Dedifferentiated amniotic fluid mesenchymal stem cell (primary cell): ENCODE measurements around the gene ATP8A2.

Experiments used
- DNase-seq: peaks from one replicate; pipeline ENCODE4 v3.0.0-alpha.2; 2016; ENCODE audit errors: extremely low spot score

ATP8A2 gene

DNA sequence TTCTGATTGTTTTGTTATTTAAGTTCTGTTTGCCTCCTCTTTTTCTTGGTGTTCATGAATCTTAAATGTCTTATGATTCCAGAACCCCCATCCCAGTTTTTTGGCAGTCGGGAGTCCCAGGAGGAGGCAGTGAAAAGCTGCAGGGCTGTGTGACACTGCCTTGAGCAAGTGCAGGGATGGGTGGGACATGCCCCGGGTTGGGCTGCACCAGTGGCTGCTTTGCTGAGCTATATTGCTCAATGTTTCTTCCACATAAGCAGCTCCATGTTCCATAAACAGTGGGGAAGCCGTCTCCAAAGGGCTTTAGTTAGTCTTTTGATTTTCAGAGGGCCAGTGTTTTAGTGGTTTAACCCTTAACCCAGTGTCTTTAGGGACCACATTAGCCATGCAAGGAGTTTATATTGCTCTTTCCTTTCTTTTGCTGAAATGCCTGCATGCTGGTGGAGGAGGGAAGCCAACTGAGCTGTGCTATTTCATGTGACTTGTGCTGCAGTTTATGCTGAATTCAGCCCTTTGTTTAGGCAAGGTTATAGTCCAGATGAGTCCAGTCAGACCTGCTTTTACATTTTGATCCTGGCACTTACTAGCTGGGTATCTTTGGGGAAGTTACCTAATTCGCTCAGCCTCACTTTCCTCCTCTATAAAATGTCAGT lies 13.1 kb downstream of the ATP8A2 start:
- DNase-seq, result no peak

DNA sequence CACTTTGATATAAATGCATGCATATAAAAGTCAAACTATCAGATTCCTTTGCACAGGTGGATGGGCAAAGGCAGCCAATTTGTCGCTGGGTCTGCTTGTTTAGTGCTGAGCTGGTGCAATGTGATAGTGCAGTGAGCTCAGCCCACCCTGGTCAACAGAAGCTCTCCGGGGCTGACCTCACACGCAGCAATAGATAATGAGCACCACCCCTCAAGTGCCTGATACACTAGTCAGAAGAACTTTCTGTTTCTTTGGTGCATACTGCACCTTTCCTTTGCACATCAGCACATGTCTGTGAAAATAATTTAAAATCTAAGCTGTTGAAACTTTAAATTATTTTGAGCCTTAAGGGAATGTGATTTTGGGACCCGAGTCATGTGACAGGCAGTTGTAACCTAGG lies 20.2 kb downstream of the ATP8A2 start:
- DNase-seq, result no peak

DNA sequence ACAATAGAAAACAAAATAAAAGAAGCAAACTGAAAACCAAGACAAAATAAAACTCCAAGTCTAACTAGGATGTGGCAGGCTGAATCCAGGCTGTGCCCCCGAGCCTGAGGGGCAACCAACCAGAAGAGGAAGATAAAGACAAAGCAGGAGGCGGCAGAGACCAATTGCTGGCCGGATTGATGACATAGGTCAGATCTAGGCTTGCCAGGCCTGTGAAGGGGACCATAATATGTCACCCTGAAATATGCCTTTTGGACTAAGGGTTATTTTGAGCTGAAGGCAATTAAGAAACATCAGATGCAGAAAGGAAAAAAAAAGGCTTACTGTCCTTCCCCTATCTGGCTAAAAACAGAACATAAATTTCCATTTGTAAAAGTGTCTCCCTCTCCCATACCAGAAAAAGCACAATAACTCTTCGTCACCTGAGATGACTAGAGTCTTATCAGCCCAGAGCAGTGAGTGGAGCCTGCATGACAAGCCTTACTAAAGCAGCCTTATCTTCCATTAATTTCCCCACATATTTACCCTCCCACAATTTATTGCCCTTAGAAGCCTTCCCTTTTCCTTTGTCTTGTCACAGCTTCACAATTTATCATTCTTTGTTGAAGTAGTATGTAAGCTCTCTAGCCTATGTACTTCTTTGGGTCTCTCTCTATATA lies 22.8 kb downstream of the ATP8A2 start:
- no peak for DNase-seq

DNA sequence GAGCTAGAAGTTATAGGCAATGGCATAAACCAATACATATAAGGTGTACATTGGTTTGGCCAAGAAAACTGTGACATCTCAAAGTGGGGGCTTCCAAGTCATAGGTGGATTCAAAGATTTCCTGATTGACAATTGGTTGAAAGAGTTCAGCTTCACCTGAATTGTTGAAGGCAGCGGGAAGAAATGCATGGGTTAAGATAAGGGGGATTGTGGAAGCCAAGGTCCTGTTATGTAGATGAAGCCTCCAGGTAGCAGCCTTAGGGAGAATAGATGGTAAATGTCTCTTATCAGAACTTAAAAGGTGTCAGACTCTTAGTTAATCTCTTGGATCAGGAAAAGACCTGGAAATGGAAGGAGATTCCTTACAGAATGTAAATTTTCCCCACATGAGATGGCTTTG lies 26.0 kb downstream of the ATP8A2 start:
- DNase-seq, result no peak

DNA sequence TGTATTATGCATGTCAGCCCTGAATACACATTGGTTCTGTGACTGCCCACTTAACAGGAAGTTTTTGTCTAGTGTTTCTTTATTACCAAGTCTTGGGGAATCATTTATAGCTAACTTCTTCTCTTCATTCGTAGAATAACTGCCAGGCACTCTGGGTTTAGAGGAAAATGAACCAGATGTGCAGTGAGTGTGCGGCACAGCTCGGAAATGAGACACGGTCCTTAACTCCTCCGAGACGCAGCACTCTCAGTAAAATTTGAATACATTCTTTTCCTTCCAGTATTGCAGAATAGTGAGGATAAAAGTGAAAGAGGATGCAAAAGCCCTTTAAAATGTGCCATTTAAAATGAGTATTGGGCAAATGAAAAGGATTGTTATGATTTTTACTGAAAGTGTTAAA lies 29.2 kb downstream of the ATP8A2 start:
- no peak for DNase-seq

DNA sequence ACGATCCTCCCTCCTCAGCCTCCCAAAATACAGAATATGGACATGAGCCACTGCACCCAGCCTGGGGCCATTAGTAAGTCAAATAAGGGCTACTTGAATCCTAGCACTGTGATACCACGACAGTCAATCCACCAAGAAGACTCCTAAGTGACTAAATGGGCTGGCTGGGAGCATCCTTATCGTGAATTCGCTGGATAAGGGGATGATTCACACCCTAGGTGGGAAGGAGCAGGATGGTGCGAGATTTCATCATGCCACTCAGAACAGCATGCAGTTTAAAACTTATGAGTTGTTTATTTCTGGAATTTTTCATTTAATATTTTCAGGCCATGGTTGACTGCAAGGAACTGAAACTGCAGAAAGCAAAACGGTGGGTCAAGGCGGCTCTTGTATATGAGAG lies 30.2 kb downstream of the ATP8A2 start:
- no peak for DNase-seq

DNA sequence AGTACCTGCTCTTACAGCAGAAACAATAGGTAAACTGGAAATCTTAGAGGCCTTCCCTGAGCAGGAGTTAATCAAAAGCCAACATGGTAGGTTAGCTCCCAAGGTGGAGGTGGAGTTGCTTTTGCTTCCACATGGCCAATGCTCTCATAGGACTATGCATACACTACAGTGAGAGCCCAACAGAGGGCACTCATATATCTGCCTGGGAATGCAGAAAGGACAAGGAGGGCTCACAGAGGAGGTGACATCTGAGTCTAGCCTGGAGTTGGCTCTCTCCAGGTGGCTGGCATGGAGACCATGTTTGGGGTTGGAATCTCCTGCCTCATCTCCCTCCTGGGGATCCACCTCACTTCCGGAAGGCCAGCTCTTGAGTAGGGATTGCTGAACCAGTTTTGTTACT lies 34.6 kb downstream of the ATP8A2 start:
- no peak for DNase-seq

DNA sequence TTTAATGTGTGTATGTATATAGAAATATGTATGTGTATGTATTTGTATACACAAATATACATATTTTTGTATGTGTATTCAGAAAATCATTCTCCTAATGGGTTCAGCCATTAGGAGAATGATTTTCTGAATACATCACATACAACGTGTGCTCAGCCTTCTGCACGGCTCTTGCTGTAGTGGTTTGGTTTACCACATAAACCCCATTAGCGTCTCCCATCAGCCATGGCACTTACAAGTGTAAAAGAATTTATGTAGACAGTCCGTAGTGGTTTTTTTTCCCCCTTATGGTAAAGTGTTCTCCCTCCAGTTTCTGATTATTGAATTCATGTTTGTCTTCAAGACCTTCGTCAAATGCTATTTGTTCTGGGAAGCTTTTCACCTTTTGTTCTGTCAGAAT lies 38.2 kb downstream of the ATP8A2 start:
- no peak for DNase-seq

DNA sequence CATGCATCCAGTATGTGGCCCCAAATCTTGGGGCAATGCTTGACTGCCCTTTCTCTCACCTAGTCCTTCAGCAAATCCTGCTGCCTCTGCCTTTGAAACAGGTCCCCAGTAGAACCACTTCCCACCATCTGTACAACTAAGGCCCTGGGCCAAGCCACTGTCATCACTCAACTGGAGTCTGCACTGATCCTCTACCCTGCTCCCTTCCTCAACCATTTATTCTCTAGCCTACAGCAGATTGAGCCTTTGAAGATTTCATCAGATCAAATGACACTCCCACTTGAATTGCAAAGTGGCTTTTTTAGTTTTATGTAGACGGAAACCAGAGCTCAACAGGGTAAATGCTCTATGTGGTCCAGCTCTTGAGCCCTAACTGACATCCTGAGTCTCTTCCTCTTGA lies 43.5 kb downstream of the ATP8A2 start:
- DNase-seq, result no peak

DNA sequence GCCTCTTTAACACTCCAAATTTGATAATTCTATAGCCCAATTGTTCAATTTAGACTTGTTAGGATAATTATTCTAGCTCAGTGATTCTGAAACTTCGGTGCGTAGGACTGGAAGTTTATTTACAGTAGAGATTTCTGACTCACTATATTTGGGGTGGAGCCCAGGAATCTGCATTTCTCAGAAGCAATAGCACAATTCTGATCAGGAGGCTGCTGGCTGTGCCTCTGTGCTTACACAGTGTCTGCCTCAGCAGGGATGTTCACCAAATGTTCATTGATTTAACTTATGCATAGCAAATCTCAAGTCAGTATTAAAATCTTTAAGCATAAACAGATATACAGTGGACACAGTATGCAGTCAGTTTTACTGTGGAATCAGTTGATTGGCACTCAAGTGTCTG lies 45.8 kb downstream of the ATP8A2 start:
- no peak for DNase-seq

DNA sequence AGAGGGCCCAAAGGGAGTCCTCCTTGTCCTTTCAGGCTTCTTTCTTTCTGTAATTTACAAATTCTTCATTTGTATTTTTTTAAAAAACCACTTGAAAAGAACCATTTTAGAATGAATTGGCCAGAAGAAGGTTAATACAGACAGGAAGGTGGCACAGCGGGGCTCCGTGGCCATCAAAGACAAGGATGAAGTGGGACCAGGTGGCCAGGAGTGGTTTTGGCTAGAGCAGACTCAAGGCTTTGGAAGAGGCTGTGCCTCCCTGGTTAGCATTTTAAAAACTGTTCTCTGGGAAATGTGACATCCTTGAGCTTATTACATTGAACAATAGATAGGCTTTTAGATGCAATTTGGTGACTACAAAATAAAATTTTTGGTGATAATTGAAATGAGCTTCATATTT lies 48.4 kb downstream of the ATP8A2 start:
- DNase-seq, result no peak

DNA sequence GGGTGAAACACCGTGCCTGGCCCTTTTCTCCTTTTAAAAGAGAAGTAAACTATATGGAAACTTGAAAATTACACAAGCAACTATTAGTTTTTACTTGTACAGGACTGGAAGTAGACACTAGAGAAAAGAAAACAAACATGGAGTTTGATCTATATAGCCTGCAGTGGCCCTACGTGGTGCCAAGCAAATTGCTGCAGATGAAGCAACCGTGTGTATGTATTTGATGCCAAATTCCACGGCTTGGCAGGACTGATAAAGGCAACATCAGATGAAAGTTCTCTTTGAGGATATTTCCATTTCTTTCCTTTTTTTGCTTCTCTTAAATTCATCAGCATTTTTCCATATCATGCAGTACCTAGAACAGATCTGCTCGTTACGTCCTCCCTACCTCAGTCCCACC lies 49.8 kb downstream of the ATP8A2 start:
- DNase-seq, result no peak

DNA sequence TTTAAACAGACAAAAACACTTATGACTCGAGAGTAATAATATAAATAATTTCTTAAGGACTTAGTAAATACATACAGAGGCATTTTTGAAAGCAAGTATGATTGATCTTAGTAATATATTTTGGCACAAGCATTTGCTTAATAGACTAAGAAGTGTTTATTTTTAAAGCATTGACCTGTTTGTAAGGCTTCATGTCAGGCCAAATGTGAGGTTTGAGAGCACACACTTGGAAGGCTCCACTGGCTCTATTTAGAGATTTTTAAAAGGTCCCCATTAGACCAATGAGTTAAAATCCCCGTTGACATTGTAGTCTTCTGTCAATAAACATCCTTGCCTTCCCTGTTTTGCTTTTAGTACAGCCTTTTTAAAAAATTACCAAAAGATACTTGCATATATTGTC lies 50.4 kb downstream of the ATP8A2 start:
- DNase-seq, result no peak

DNA sequence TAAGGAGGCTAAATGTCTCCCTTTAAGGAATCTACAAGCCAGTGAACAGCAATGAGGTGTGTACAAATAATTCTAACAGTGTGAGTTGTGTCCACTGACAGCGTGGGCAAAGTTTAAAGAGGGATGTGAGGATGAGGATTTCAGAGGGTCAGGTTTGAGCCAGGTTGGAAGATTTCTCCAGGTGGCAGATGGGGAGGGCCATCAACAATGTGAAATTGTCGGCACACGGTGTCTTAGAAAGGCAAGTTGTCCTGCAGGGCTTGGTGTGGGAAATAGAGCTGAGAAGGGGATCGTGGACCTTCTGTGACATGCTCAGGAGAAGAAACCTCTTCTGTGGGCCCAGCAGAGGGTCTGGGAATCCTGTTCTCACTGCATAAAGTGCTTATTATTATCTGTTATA lies 52.1 kb downstream of the ATP8A2 start:
- no peak for DNase-seq

DNA sequence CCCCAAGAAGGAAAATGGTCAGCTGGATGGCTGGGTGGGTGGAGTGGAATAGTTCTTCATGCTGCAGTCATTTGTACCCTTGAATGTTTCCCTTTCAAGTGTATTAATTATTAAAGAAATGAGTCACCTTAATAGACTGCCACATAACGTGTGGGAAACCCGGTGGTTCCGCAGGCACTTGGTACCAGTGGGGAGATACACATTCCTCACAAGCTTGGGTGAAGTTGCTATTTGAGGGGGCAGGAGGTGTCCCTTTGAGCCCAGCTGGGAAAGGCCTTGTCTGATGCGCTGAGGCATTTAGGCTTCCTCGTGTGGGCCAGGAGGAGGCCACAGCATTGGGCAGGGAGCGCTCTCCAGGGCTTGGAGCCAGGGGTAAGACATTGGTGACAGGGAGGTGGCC lies 57.7 kb downstream of the ATP8A2 start:
- no peak for DNase-seq

DNA sequence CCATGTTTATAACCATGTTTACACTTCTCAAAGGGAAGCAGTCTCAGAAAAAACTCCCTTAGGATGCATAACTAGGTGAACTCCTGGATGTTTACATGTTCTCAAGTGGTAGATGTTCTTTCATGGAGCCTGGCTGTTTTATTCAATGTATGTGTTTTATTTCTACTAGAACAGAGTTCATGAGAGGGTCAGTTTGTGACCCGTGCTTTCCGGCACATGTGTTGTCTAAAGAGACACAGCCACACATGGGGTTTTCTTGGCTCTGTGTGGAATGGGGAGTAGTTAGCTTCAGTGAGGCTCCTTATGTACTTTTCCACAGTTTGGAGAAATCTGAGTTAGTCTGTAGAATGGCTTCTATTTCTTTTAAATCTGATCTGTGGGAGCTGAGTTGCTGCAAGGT lies 60.9 kb downstream of the ATP8A2 start:
- DNase-seq, result no peak

DNA sequence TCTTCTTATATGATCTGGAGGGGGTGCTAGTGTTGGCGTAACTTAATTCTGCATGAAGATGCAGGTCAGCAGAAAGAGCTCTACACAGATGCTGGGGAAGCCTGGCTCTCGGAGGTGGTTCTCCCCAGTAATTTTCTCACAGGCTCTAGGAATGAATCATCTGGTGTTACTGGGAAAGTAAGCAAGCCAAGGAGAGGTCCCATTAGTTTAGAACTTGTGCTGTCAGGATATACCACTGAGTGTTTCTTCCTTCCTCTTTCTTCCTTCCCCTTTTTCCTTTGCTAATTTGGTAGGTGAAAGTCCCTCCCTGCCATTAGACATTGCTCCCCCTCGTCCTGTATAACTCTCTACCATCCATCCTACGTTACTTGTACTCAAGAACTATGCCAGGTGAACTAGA lies 68.3 kb downstream of the ATP8A2 start:
- no peak for DNase-seq

DNA sequence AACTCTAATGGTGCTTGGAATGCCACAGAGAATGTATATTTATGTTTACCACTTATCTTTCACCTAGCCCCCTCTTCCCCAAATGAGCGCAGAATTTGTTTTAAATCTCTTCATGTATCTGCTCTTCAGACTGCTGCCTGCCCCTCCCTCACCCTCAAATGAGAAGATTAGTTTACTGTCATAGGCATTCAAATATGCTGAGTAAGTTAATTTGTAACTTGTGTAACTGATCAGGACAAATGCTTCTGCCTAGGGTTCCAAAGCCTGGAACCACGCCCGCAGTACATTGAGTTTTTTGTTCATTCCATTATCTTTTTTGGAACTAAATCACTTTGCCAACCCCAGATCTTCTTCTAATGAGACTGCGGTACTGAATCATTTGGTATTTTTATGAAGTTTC lies 74.5 kb downstream of the ATP8A2 start:
- no peak for DNase-seq

DNA sequence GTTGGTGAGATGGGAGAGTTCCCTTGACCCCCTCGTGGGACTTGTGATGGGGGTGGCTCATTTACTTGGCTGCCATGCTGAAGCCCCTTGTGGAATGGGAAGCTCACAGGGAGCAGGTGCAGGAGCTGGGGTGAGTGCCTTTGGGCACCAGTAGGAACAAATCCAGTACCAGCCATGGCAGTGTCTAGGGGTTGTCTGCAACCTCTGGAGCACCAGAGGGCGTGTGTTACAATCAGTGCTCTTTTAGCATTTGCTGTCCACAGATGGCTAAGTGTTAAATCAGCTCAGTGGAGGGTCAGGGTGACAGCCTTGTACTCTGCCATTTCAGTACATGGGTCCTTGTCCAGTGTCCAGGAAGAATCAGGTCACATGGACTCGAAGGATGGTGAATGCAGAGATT lies 75.6 kb downstream of the ATP8A2 start:
- DNase-seq, result no peak

DNA sequence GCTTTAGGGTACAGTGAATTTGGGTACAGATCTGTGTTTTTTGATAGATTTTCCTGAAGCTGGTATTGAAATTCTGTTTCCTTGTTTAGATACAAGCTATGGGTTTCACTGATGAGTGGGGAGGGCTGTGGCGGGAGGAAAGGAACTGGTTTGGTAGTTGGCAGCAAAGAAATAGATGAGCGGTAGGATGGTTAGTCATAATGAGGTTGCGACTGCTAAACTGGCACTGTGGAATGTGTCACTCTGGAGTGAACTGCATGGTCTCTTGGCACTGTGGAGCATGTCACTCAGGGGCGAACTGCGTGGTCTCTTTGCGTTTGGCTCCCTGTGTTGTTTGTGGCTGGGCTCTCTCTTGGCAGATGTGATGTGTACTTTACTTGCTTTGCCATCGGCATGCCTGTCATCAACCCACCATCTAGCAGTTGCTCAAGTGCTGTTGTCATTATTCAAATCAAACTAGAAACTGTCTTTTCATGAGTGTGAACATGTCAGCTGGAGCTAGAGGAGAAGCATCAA lies 82.1 kb downstream of the ATP8A2 start:
- no peak for DNase-seq

DNA sequence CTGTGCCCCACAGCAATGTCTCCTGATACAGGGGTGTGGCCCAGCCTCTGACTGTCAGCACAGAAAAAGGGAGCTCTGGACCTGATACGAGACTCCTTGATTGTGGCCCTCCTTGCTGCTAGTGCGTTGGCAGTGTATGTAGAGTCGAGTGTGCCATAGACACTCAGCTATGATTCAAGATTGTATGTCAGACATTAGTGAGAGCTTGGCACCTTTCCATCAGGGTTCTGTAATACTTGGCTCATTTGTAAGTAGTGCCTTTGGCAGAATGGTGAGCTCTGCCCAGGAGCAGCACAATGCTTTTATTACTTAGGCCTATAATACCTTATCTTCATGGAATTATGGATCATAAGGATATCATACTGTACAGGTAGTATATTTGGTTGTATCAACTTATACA lies 83.4 kb downstream of the ATP8A2 start:
- DNase-seq, result no peak

DNA sequence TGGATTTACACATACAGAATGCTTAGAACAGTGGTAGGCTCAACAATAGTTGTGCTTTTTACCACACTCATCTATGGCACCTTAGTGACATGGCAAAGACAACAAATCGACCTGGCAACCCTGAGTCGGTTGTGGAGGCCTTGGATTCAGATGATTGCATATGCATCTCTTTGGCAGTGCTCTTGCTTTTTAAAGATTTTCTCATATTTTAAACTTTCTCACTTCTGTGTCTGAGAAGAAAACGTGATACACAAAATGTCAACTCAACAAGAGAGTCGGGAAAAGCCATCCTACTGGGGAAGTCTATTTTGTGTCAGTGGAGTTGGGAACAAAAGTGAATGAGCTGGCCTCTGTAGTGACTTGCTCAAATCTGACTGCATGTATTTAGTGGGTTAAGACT lies 85.8 kb downstream of the ATP8A2 start:
- no peak for DNase-seq

DNA sequence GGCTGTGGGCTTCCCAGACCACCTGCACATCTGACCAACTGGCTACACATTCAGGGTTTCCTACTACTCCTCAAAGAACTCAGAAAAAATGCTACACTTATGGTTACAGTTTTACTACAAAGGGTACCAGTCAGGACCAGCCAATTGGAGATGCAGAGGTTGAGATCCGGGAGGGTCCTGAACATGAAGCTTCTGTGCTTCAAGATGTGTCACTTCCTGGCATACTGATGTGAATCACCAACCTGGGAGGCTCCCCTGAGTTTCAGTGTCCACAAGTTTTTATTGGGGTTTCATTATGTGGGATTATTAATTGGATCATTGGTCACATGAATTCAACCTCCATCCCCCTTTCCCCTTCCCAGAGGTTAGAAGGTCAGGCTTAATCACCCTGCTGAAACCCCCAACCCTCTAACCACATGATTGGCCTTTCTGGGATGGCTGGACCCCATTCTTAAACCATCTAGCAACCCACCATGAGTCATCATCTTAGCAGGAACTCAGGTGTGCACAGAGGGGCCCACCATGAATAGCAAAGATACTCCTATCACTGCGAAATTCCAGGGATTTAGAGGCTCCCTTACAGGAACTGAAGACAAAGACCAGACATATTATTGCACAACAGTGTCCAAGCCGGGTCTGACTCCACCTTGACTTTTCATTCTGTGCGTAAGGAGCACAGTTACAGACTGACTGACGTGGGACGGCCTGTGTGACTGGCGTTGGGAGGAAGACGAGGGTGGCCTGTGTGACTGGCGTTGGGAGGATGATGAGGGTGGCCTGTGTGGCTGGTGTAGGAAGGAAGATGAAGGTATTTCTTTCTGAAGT lies 90.7 kb downstream of the ATP8A2 start:
- no peak for DNase-seq
